ENCODE data around the gene DSCAM. TPM values are rescaled to one million over a fixed set of nuclear protein-coding genes. Genes with fewer than 3 reads are reported as not detected.

Gene DSCAM
- total RNA-seq, 1 experiment from 2014 or later: 0.66 TPM

- H3K27me3 ChIP-seq (ENCODE audit: control insufficient read depth, insufficient read depth, low read length): peaks cover 4% of the 10 kb centered on the region; the same call in 1 of the 2 replicates
- no peaks in the 10 kb centered on the region for H3K36me3 ChIP-seq (replicated peaks; ENCODE audit: control insufficient read depth, insufficient read depth, low read length)
- DNase-seq: no peak
- no peak overlapping the region for H3K4me3 ChIP-seq (ENCODE audit: insufficient read depth, low read depth, low read length)
Measured at GRCh38 chr21:40547906-40548513, 298.9 kb downstream of the DSCAM start.

GRCh38 chr21:40546647-40547046 lies 300.3 kb downstream of the DSCAM start:
- no peak overlapping the region for H3K4me3 ChIP-seq (ENCODE audit: insufficient read depth, low read depth, low read length)
- no peak for DNase-seq
- no peaks in the 10 kb centered on the region for H3K36me3 ChIP-seq (replicated peaks; ENCODE audit: control insufficient read depth, insufficient read depth, low read length)
- H3K27me3 ChIP-seq (ENCODE audit: control insufficient read depth, insufficient read depth, low read length): peaks cover 4% of the 10 kb centered on the region; the same call in 1 of the 2 replicates

DNA sequence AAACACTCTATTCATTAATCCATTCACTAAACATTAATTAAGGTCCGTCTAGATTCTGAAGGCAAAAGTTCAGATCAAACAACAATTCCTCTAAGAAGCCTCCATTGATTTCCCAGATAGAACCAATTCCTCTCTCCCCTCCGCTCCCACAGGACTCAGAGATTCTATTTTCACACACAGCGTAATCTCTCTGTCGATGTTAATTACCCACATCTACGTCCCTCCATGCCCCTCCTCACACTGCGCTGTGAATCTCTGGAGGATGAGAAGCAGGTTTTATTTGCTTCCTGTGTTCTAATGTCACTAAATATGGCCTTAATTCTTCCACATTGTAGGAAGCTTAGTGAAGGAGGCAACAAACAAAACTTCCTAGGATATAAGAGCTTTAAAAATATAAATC lies 306.7 kb downstream of the DSCAM start:
- Histone ChIP-seq H3K36me3 (replicated peaks; ENCODE audit: control insufficient read depth, insufficient read depth, low read length) (no peaks in the 10 kb centered on the region), H3K27me3 (ENCODE audit: control insufficient read depth, insufficient read depth, low read length) (no peaks in the 10 kb centered on the region), H3K4me3 (ENCODE audit: insufficient read depth, low read depth, low read length) (no peak overlapping the region)
- no peak for DNase-seq

DNA sequence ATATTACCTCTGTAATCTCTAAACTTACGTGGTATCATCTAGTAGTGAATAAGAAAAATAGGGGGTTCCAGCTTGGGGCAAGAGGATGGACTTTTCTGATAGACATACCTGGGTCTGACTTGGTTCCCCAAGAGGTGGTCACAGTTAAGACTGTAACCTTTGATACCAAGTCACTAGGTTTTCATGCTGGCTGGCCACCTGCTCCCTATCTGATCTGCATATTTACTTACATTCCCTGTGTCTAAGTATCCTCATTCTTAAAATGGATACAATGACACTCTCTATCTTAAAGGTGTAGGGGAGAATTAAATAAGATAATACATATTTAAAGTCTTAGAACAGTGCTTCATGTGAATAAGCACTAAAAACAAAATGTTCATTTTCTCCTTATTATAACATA lies 312.1 kb downstream of the DSCAM start:
- H3K36me3 ChIP-seq (replicated peaks; ENCODE audit: control insufficient read depth, insufficient read depth, low read length): no peaks in the 10 kb centered on the region
- DNase-seq: no peak
- no peaks in the 10 kb centered on the region for H3K27me3 ChIP-seq (ENCODE audit: control insufficient read depth, insufficient read depth, low read length)
- no peak overlapping the region for H3K4me3 ChIP-seq (ENCODE audit: insufficient read depth, low read depth, low read length)

GRCh38 chr21:40531431-40532110 lies 315.4 kb downstream of the DSCAM start:
- no peak overlapping the region for H3K4me3 ChIP-seq (ENCODE audit: insufficient read depth, low read depth, low read length)
- H3K36me3 ChIP-seq (replicated peaks; ENCODE audit: control insufficient read depth, insufficient read depth, low read length): no peaks in the 10 kb centered on the region
- no peaks in the 10 kb centered on the region for H3K27me3 ChIP-seq (ENCODE audit: control insufficient read depth, insufficient read depth, low read length)
- DNase-seq: no peak

DNA sequence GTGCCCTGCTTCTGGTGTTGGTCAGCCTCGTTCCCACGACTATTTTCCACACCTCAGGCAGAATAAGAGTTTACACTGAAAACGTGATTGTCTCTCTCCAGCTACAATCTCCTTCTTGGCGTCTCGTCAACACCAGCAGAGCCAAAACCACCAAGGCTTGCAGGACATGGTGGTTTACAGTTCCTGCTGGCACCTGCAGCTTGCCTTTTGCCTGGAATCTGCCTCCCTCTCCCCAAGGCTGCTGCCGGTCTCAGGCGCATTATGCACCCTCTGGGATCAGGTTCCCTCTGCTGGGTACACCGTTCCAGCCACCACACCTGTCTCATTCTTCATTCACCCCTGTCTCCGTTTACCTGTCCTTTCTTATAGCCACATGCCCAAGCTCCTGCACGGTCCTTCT lies 315.9 kb downstream of the DSCAM start:
- Histone ChIP-seq H3K4me3 (ENCODE audit: insufficient read depth, low read depth, low read length) (no peak overlapping the region), H3K27me3 (ENCODE audit: control insufficient read depth, insufficient read depth, low read length) (no peaks in the 10 kb centered on the region), H3K36me3 (replicated peaks; ENCODE audit: control insufficient read depth, insufficient read depth, low read length) (no peaks in the 10 kb centered on the region)
- no peak for DNase-seq

GRCh38 chr21:40517646-40518045 lies 329.3 kb downstream of the DSCAM start:
- no peak for DNase-seq
- Histone ChIP-seq H3K36me3 (replicated peaks; ENCODE audit: control insufficient read depth, insufficient read depth, low read length) (no peaks in the 10 kb centered on the region), H3K4me3 (ENCODE audit: insufficient read depth, low read depth, low read length) (no peak overlapping the region), H3K27me3 (ENCODE audit: control insufficient read depth, insufficient read depth, low read length) (no peaks in the 10 kb centered on the region)

GRCh38 chr21:40516335-40516734 lies 330.6 kb downstream of the DSCAM start:
- DNase-seq: no peak

DNA sequence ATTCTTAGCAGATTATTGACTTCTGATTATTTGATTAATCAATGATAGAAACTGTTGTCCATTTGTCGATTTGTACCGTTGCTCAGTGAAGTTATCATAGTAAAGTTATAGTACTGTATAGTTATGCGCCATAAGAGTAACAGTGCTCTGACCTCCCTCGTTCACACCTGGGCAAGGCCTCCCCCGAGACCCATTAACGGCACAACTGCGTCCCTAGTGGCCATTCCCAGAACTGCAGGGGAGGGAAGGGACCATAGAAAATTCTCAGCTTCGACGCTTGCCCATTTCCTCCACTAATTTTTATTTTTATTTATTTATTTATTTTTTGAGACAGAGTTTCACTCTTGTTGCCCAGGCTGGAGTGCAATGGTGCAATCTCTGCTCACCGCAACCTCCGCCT lies 334.4 kb downstream of the DSCAM start:
- no peaks in the 10 kb centered on the region for H3K27me3 ChIP-seq (ENCODE audit: control insufficient read depth, insufficient read depth, low read length)
- peak; percentile 66 for DNase-seq
- H3K36me3 ChIP-seq (replicated peaks; ENCODE audit: control insufficient read depth, insufficient read depth, low read length): no peaks in the 10 kb centered on the region
- H3K4me3 ChIP-seq (ENCODE audit: insufficient read depth, low read depth, low read length): no peak overlapping the region

More at GRCh38 chr21:40516335-40516734, 330.6 kb downstream of the DSCAM start:
- Histone ChIP-seq H3K27me3 (ENCODE audit: control insufficient read depth, insufficient read depth, low read length) (no peaks in the 10 kb centered on the region), H3K4me3 (ENCODE audit: insufficient read depth, low read depth, low read length) (no peak overlapping the region), H3K36me3 (replicated peaks; ENCODE audit: control insufficient read depth, insufficient read depth, low read length) (no peaks in the 10 kb centered on the region)

GRCh38 chr21:40507978-40508377 lies 339.0 kb downstream of the DSCAM start:
- Histone ChIP-seq H3K36me3 (replicated peaks; ENCODE audit: control insufficient read depth, insufficient read depth, low read length) (no peaks in the 10 kb centered on the region), H3K27me3 (ENCODE audit: control insufficient read depth, insufficient read depth, low read length) (no peaks in the 10 kb centered on the region), H3K4me3 (ENCODE audit: insufficient read depth, low read depth, low read length) (no peak overlapping the region)
- DNase-seq: no peak

DNA sequence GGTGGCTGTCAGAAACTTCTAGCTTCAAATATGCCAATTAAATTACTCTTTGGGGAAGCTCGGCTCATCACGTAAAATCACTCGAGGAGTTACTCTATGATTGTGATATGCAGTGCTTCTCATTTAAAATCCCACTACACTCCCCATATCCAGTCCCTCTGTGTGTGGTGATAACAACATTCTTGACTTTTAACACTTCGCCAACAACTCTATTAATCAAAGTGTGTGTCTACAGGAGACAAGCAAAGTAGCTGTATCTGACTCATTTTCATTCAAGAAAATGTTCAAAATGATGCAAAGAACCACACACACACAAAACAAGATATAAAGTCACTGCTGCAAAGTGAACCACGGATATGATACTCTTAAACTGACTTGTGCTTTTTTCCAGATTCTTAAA lies 341.3 kb downstream of the DSCAM start:
- Histone ChIP-seq H3K4me3 (ENCODE audit: insufficient read depth, low read depth, low read length) (no peak overlapping the region), H3K36me3 (replicated peaks; ENCODE audit: control insufficient read depth, insufficient read depth, low read length) (no peaks in the 10 kb centered on the region), H3K27me3 (ENCODE audit: control insufficient read depth, insufficient read depth, low read length) (no peaks in the 10 kb centered on the region)
- no peak for DNase-seq

DNA sequence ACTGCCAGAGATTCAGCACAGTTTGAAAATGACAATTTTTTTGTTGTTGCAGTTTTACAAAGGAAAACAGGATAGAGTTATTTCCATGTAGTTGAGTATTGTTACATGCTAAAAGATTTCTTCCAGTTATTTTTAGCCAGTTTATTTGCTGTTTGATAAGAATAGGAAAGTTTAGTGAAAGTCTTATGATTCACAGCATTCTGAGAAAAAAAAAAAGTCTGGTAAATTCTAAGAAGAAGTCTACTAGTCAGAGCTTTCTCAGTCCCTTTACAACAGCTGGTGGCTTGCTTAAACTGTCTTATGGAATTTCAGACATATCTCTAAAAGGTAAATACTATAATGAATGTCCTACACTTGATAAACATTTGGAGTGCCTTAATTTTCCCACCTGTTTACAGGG lies 341.7 kb downstream of the DSCAM start:
- H3K4me3 ChIP-seq (ENCODE audit: insufficient read depth, low read depth, low read length): no peak overlapping the region
- H3K27me3 ChIP-seq (ENCODE audit: control insufficient read depth, insufficient read depth, low read length): no peaks in the 10 kb centered on the region
- no peaks in the 10 kb centered on the region for H3K36me3 ChIP-seq (replicated peaks; ENCODE audit: control insufficient read depth, insufficient read depth, low read length)
- DNase-seq: no peak

DNA sequence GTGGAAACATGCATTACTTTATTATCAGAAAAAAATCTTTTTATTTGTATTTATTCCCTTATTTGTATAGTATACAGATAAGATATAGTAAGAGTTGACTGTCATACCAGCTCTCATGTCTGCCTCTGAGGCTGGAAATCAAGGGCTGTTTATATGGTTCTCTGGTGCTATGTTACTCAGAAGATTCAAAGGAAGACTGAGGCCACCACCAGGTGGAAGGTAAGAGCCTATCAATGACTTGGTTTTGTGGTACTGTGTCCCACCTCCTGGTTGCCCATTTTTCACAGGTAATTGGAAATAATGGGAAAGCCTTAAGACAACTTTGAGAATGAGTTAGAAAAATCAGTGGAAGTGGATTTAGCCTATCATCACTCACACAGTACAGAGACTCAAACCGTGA lies 342.1 kb downstream of the DSCAM start:
- Histone ChIP-seq H3K27me3 (ENCODE audit: control insufficient read depth, insufficient read depth, low read length) (no peaks in the 10 kb centered on the region), H3K4me3 (ENCODE audit: insufficient read depth, low read depth, low read length) (no peak overlapping the region), H3K36me3 (replicated peaks; ENCODE audit: control insufficient read depth, insufficient read depth, low read length) (no peaks in the 10 kb centered on the region)
- DNase-seq: no peak

DNA sequence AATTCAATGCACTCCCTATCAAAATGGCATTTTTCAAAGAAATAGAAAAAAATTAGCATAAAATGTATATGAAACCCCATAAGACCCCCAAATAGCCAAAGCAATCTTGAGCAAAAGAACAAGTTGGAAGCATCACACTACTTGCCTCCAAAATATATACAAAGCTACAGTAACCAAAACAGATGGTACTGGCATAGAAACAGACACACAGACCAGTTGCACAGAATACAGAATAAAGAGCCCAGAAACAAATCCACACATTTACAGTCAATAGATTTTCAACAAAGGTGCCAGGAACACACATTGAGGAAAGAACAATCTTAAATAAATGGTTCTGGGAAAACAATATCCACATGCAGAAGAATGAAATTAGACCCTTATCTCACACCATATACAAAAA lies 350.8 kb downstream of the DSCAM start:
- no peak overlapping the region for H3K4me3 ChIP-seq (ENCODE audit: insufficient read depth, low read depth, low read length)
- no peak for DNase-seq
- H3K27me3 ChIP-seq (ENCODE audit: control insufficient read depth, insufficient read depth, low read length): no peaks in the 10 kb centered on the region

DNA sequence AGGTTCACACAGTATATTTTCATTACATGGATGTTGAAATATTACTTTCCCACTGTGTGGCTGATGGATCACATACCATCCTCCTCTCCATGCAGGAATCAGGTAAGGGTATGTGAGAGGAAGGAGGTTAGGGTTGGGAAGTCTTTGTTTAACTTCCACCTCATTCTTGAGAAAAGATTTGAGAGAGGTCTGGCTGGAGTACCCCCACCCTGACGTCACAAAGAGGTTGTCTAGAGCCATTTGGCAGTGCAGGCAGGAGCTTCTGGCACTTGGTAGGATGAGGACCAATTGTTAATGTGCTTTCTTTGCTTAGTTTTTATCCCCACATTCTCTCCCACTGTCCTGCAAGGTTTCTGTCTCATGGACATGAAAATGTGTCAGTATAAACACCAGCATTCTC lies 356.6 kb downstream of the DSCAM start:
- Histone ChIP-seq H3K27me3 (ENCODE audit: control insufficient read depth, insufficient read depth, low read length) (no peaks in the 10 kb centered on the region), H3K36me3 (replicated peaks; ENCODE audit: control insufficient read depth, insufficient read depth, low read length) (no peaks in the 10 kb centered on the region), H3K4me3 (ENCODE audit: insufficient read depth, low read depth, low read length) (no peak overlapping the region)
- DNase-seq: no peak

More for the DNA sequence above, 350.8 kb downstream of the DSCAM start:
- H3K36me3 ChIP-seq (replicated peaks; ENCODE audit: control insufficient read depth, insufficient read depth, low read length): no peaks in the 10 kb centered on the region
